Vagina (tissue), 2 donors: ENCODE data around the gene RNF141.

Experiments used
- CTCF ChIP-seq, 3 experiments: fragments of 450-650 bp in 2 of 3; fragments of 200-600 bp in 1 of 3; sonication (generic) in 1 of 3; IDR thresholded peaks; one replicate each; pipeline ENCODE4 v1.5.1; 2017 to 2019; ENCODE audit warnings: antibody characterized with exemption in 3 of 3, mild to moderate bottlenecking in 2 of 3, moderate library complexity in 2 of 3
- POLR2A ChIP-seq, 2 donors: fragments of 450-650 bp; IDR thresholded peaks; one replicate each; pipeline ENCODE4 v1.6.1; 2017; ENCODE audit warnings: antibody characterized with exemption in 2 of 2, mild to moderate bottlenecking in 2 of 2, moderate library complexity in 2 of 2
- POLR2AphosphoS5 ChIP-seq, 2 donors: sonication (generic); formaldehyde crosslinking; IDR thresholded peaks; one replicate each; pipeline ENCODE4 v1.9.0; 2017; ENCODE audit warnings: antibody characterized with exemption in 2 of 2, mild to moderate bottlenecking in 2 of 2, low read depth in 1 of 2; ENCODE audit not compliant: insufficient read depth in 1 of 2

- TF ChIP-seq CTCF (IDR thresholded peaks at IDR 0.05) (no peak), POLR2A (IDR thresholded peaks at IDR 0.05) (no peak), POLR2AphosphoS5 (IDR thresholded peaks at IDR 0.05; ENCODE audit: insufficient read depth in 1 of 2, low read depth in 1 of 2) (no peak)
These were observed 29.8 kb downstream of the RNF141 start for GRCh38 chr11:10511181-10511621.
